Vagina (tissue), 2 donors: Measurements from ENCODE around the gene FAF1.

Experiments used
- CTCF ChIP-seq, 3 experiments: fragments of 450-650 bp in 2 of 3; fragments of 200-600 bp in 1 of 3; sonication (generic) in 1 of 3; IDR thresholded peaks; one replicate each; pipeline ENCODE4 v1.5.1; 2017 to 2019; ENCODE audit warnings: antibody characterized with exemption in 3 of 3, mild to moderate bottlenecking in 2 of 3, moderate library complexity in 2 of 3
- POLR2A ChIP-seq, 2 donors: fragments of 450-650 bp; IDR thresholded peaks; one replicate each; pipeline ENCODE4 v1.6.1; 2017; ENCODE audit warnings: antibody characterized with exemption in 2 of 2, mild to moderate bottlenecking in 2 of 2, moderate library complexity in 2 of 2

GRCh38 chr1:50739125-50739524 lies 220.9 kb downstream of the FAF1 start:
- TF ChIP-seq CTCF (IDR thresholded peaks at IDR 0.05) = no peak
- no peak for TF ChIP-seq POLR2A (IDR thresholded peaks at IDR 0.05)
